MM.1S (cell line): ENCODE measurements around the gene GFOD1.

Source experiments
- DNase-seq: peaks from one replicate; pipeline ENCODE4 v3.0.0-alpha.2; 2015
- H2AFZ ChIP-seq: fragments of 300-600 bp; sonication (generic); 2 replicates; pipeline ENCODE4 v1.6.0; 2016; ENCODE audit warnings: antibody characterized with exemption, low read length
- H3F3A ChIP-seq: fragments of 300-600 bp; sonication (generic); 2 replicates; pipeline ENCODE4 v1.6.1; 2016; ENCODE audit warnings: mild to moderate bottlenecking, antibody characterized with exemption, low read length, moderate library complexity, mixed read lengths; ENCODE audit not compliant: insufficient read depth
- H3K27ac ChIP-seq: fragments of 300-600 bp; sonication (generic); 2 replicates; pipeline ENCODE4 v1.5.1; 2016; ENCODE audit warnings: mild to moderate bottlenecking, low read length
- H3K27me3 ChIP-seq: fragments of 300-600 bp; sonication (generic); replicated peaks from 2 replicates; pipeline ENCODE4 v1.6.0; 2016; ENCODE audit warnings: low read length; ENCODE audit not compliant: insufficient read depth
- H3K36me3 ChIP-seq: fragments of 300-600 bp; sonication (generic); replicated peaks from 2 replicates; pipeline ENCODE4 v1.6.1; 2016; ENCODE audit warnings: mild to moderate bottlenecking, low read length, mixed read lengths; ENCODE audit not compliant: insufficient read depth
- H3K4me1 ChIP-seq: fragments of 300-600 bp; sonication (generic); 2 replicates; pipeline ENCODE4 v1.6.1; 2016; ENCODE audit warnings: low read length, mixed read lengths
- H3K4me2 ChIP-seq: fragments of 300-600 bp; sonication (generic); 2 replicates; pipeline ENCODE4 v1.6.0; 2016; ENCODE audit warnings: low read depth, low read length
- H3K4me3 ChIP-seq: fragments of 300-600 bp; sonication (generic); 2 replicates; pipeline ENCODE4 v1.5.1; 2016; ENCODE audit warnings: low read length, mixed read lengths
- H3K79me2 ChIP-seq: fragments of 300-600 bp; sonication (generic); 2 replicates; pipeline ENCODE4 v1.6.1; 2016; ENCODE audit warnings: mixed run types, low read length, mixed read lengths
- H3K9ac ChIP-seq: fragments of 300-600 bp; sonication (generic); 2 replicates; pipeline ENCODE4 v1.6.1; 2016; ENCODE audit warnings: low read length, mixed read lengths
- H3K9me2 ChIP-seq: fragments of 300-600 bp; sonication (generic); replicated peaks from 2 replicates; pipeline ENCODE4 v1.6.1; 2016; ENCODE audit warnings: mild to moderate bottlenecking, low read length, mixed read lengths; ENCODE audit not compliant: insufficient read depth
- H3K9me3 ChIP-seq: fragments of 300-600 bp; sonication (generic); replicated peaks from 2 replicates; pipeline ENCODE4 v1.6.1; 2016; ENCODE audit warnings: mild to moderate bottlenecking, low read length, mixed read lengths; ENCODE audit not compliant: insufficient read depth
- H4K20me1 ChIP-seq: fragments of 300-600 bp; sonication (generic); 2 replicates; pipeline ENCODE4 v1.6.1; 2016; ENCODE audit warnings: mild to moderate bottlenecking, low read length, moderate library complexity, mixed read lengths; ENCODE audit not compliant: insufficient read depth
- EZH2 ChIP-seq: fragments of 300-600 bp; sonication (generic); optimal IDR thresholded peaks from 2 replicates; pipeline ENCODE3; 2017; ENCODE audit warnings: low read depth, mild to moderate bottlenecking, antibody characterized with exemption, low read length, mixed read lengths
- EZH2phosphoT487 ChIP-seq: fragments of 300-600 bp; sonication (generic); IDR thresholded peaks from 2 replicates; pipeline ENCODE4 v1.6.1; 2018; ENCODE audit warnings: antibody characterized with exemption, low read length
- TF ChIP-seq, protein P1 (sequence below): fragments of 300-600 bp; sonication (generic); IDR thresholded peaks from 2 replicates; pipeline ENCODE4 v1.5.1; 2016; ENCODE audit warnings: antibody characterized with exemption, low read length, mixed read lengths

The GFOD1 gene

DNA sequence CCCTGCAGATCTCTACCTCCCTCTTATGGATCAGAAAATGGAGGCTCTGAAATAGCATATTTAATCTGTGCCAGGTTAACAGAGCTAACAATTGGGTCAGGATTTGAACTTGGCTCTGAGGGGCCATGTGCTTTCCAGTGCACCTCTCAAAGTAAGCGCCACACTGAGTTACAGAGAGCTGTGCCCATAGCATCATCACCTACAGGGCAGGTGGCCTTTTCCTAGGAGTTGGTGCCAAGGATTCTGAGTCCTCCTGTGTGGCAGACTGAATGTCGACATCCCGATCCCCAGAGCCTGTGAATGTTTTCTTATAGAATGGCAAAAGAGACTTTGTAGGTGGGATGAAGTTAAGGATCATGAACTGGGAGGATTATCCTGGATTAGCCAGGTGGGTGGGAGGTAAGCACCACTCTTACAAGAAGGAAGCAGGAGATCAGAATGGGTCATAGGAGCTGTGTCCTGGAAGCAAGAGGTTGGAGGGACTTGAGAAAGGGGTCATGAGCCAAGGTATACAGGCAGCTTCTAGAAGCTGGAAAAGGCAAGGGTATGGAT lies 91.1 kb downstream of the GFOD1 start:
- H3K4me1 ChIP-seq, result peaks cover 13% of the 10 kb centered on the region
- no peaks in the 10 kb centered on the region for H3K36me3 ChIP-seq
- H4K20me1 ChIP-seq, result no peaks in the 10 kb centered on the region
- H3F3A ChIP-seq, result no peaks in the 10 kb centered on the region
- no peaks in the 10 kb centered on the region for H3K9me2 ChIP-seq
- no peaks in the 10 kb centered on the region for H3K79me2 ChIP-seq
- no peak overlapping the region for H3K4me2 ChIP-seq
- no peak for DNase-seq
- no peak overlapping the region for H3K4me3 ChIP-seq
- H3K9ac ChIP-seq, result no peak overlapping the region
- no peak overlapping the region for H2AFZ ChIP-seq
- H3K27me3 ChIP-seq, result no peaks in the 10 kb centered on the region
- no peaks in the 10 kb centered on the region for H3K9me3 ChIP-seq
- TF ChIP-seq, protein P1, sequence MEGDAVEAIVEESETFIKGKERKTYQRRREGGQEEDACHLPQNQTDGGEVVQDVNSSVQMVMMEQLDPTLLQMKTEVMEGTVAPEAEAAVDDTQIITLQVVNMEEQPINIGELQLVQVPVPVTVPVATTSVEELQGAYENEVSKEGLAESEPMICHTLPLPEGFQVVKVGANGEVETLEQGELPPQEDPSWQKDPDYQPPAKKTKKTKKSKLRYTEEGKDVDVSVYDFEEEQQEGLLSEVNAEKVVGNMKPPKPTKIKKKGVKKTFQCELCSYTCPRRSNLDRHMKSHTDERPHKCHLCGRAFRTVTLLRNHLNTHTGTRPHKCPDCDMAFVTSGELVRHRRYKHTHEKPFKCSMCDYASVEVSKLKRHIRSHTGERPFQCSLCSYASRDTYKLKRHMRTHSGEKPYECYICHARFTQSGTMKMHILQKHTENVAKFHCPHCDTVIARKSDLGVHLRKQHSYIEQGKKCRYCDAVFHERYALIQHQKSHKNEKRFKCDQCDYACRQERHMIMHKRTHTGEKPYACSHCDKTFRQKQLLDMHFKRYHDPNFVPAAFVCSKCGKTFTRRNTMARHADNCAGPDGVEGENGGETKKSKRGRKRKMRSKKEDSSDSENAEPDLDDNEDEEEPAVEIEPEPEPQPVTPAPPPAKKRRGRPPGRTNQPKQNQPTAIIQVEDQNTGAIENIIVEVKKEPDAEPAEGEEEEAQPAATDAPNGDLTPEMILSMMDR, result no peak
- TF ChIP-seq EZH2phosphoT487 (no peak), EZH2 (no peak)
- no peak overlapping the region for H3K27ac ChIP-seq

GRCh38 chr6:13395272-13396237 lies 91.8 kb downstream of the GFOD1 start:
- Histone ChIP-seq H4K20me1 (no peaks in the 10 kb centered on the region), H3K9ac (no peak overlapping the region), H3K27ac (no peak overlapping the region), H3K4me2 (no peak overlapping the region), H3K9me2 (no peaks in the 10 kb centered on the region), H3K36me3 (no peaks in the 10 kb centered on the region), H2AFZ (no peak overlapping the region), H3K4me3 (no peak overlapping the region), H3K79me2 (no peaks in the 10 kb centered on the region), H3F3A (no peaks in the 10 kb centered on the region), H3K4me1 (peaks cover 19% of the 10 kb centered on the region), H3K9me3 (no peaks in the 10 kb centered on the region), H3K27me3 (no peaks in the 10 kb centered on the region)
- DNase-seq, result no peak
- TF ChIP-seq, protein P1, result no peak
- TF ChIP-seq EZH2, result no peak
- TF ChIP-seq EZH2phosphoT487, result no peak

- Histone ChIP-seq H3K27me3 (no peaks in the 10 kb centered on the region), H3F3A (no peaks in the 10 kb centered on the region), H2AFZ (no peak overlapping the region), H3K4me2 (no peak overlapping the region), H3K36me3 (no peaks in the 10 kb centered on the region), H4K20me1 (no peaks in the 10 kb centered on the region), H3K9ac (no peak overlapping the region), H3K9me3 (no peaks in the 10 kb centered on the region), H3K9me2 (no peaks in the 10 kb centered on the region), H3K27ac (no peak overlapping the region), H3K4me1 (peaks cover 18% of the 10 kb centered on the region), H3K79me2 (no peaks in the 10 kb centered on the region), H3K4me3 (no peak overlapping the region)
- TF ChIP-seq, protein P1, result no peak
- TF ChIP-seq EZH2phosphoT487 (no peak), EZH2 (no peak)
- DNase-seq, result no peak
Measured at GRCh38 chr6:13392462-13392861, 94.9 kb downstream of the GFOD1 start.
